OCI-LY3 (cell line): ENCODE data around the gene FYB1.

ENCODE experiments used
- H2AFZ ChIP-seq: fragments of 200-600, 300-600 bp; shearing (Covaris generic); 2 replicates; pipeline ENCODE4 v1.6.0; 2014; ENCODE audit warnings: antibody characterized with exemption, low read depth, low read length
- H3K27ac ChIP-seq: fragments of 200-600, 300-600 bp; sonication (generic); 2 replicates; pipeline ENCODE4 v1.5.1; 2014; ENCODE audit warnings: mild to moderate bottlenecking, low read length, moderate library complexity, mixed read lengths
- H3K27me3 ChIP-seq: fragments of 200-600, 300-600 bp; sonication (generic); 2 replicates; pipeline ENCODE4 v1.6.1; 2014; ENCODE audit warnings: low read depth, low read length, mixed read lengths
- H3K36me3 ChIP-seq: fragments of 200-600, 300-600 bp; sonication (generic); replicated peaks from 2 replicates; pipeline ENCODE3; 2014; ENCODE audit warnings: low read depth, low read length, mixed read lengths
- H3K4me1 ChIP-seq: fragments of 300-600, 200-600 bp; sonication (generic); 2 replicates; pipeline ENCODE4 v1.6.1; 2014; ENCODE audit warnings: low read length, mixed read lengths
- H3K4me2 ChIP-seq: fragments of 200-600, 300-600 bp; sonication (generic); 2 replicates; pipeline ENCODE4 v1.6.1; 2014; ENCODE audit warnings: low read length, mixed read lengths
- H3K4me3 ChIP-seq: fragments of 300-600, 200-600 bp; sonication (generic); 2 replicates; pipeline ENCODE4 v1.5.1; 2014; ENCODE audit warnings: antibody characterized with exemption, mild to moderate bottlenecking, low read length, moderate library complexity
- H3K79me2 ChIP-seq: fragments of 300-600, 200-600 bp; shearing (Covaris generic); 2 replicates; pipeline ENCODE4 v1.6.1; 2014; ENCODE audit warnings: mild to moderate bottlenecking, low read length, mixed read lengths
- H3K9ac ChIP-seq: fragments of 300-600, 200-600 bp; shearing (Covaris generic); 2 replicates; pipeline ENCODE4 v1.6.0; 2014; ENCODE audit warnings: mild to moderate bottlenecking, low read length, moderate library complexity
- H3K9me3 ChIP-seq: fragments of 200-600, 300-600 bp; shearing (Covaris generic); 2 replicates; pipeline ENCODE4 v1.6.1; 2014; ENCODE audit warnings: low read length, mixed read lengths; ENCODE audit not compliant: insufficient read depth
- H4K20me1 ChIP-seq: fragments of 200-600, 300-600 bp; sonication (generic); 2 replicates; pipeline ENCODE4 v1.6.1; 2016; ENCODE audit warnings: low read length, mixed read lengths; ENCODE audit not compliant: insufficient read depth
- EZH2phosphoT487 ChIP-seq: fragments of 200-600 bp; shearing (Covaris generic); IDR thresholded peaks from 2 replicates; pipeline ENCODE4 v1.6.1; 2018; ENCODE audit warnings: antibody characterized with exemption, mixed run types, low read depth
- TF ChIP-seq, protein P1 (sequence below): fragments of 200-600, 300-600 bp; sonication (generic); IDR thresholded peaks from 2 replicates; pipeline ENCODE4 v1.5.1; 2014; ENCODE audit warnings: antibody characterized with exemption, low read length, low read depth

Gene FYB1

GRCh38 chr5:39190311-39191102, 28.9 kb downstream of the FYB1 start:
- H4K20me1 ChIP-seq = no peaks in the 10 kb centered on the region
- H3K4me1 ChIP-seq = 0 out of 2 replicates have a peak, but pooled peaks cover 3% of the 10 kb centered on the region
- H3K36me3 ChIP-seq = no peaks in the 10 kb centered on the region
- TF ChIP-seq EZH2phosphoT487 = no peak
- TF ChIP-seq, protein P1, sequence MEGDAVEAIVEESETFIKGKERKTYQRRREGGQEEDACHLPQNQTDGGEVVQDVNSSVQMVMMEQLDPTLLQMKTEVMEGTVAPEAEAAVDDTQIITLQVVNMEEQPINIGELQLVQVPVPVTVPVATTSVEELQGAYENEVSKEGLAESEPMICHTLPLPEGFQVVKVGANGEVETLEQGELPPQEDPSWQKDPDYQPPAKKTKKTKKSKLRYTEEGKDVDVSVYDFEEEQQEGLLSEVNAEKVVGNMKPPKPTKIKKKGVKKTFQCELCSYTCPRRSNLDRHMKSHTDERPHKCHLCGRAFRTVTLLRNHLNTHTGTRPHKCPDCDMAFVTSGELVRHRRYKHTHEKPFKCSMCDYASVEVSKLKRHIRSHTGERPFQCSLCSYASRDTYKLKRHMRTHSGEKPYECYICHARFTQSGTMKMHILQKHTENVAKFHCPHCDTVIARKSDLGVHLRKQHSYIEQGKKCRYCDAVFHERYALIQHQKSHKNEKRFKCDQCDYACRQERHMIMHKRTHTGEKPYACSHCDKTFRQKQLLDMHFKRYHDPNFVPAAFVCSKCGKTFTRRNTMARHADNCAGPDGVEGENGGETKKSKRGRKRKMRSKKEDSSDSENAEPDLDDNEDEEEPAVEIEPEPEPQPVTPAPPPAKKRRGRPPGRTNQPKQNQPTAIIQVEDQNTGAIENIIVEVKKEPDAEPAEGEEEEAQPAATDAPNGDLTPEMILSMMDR = no peak
- H3K4me2 ChIP-seq = no peak overlapping the region
- no peak overlapping the region for H3K4me3 ChIP-seq
- no peak overlapping the region for H3K27ac ChIP-seq
- H3K79me2 ChIP-seq = no peaks in the 10 kb centered on the region
- no peaks in the 10 kb centered on the region for H3K9me3 ChIP-seq
- no peaks in the 10 kb centered on the region for H3K27me3 ChIP-seq
- H3K9ac ChIP-seq = no peak overlapping the region
- H2AFZ ChIP-seq = no peak overlapping the region

GRCh38 chr5:39189292-39189955, 29.9 kb downstream of the FYB1 start:
- H4K20me1 ChIP-seq = no peaks in the 10 kb centered on the region
- H2AFZ ChIP-seq = no peak overlapping the region
- H3K9me3 ChIP-seq = no peaks in the 10 kb centered on the region
- H3K79me2 ChIP-seq = no peaks in the 10 kb centered on the region
- H3K36me3 ChIP-seq = no peaks in the 10 kb centered on the region
- no peak overlapping the region for H3K4me3 ChIP-seq
- H3K4me1 ChIP-seq = 0 out of 2 replicates have a peak, but pooled peaks cover 3% of the 10 kb centered on the region
- no peak overlapping the region for H3K9ac ChIP-seq
- H3K27me3 ChIP-seq = no peaks in the 10 kb centered on the region
- H3K4me2 ChIP-seq = no peak overlapping the region
- no peak overlapping the region for H3K27ac ChIP-seq
- no peak for TF ChIP-seq EZH2phosphoT487
- TF ChIP-seq, protein P1 = no peak

DNA sequence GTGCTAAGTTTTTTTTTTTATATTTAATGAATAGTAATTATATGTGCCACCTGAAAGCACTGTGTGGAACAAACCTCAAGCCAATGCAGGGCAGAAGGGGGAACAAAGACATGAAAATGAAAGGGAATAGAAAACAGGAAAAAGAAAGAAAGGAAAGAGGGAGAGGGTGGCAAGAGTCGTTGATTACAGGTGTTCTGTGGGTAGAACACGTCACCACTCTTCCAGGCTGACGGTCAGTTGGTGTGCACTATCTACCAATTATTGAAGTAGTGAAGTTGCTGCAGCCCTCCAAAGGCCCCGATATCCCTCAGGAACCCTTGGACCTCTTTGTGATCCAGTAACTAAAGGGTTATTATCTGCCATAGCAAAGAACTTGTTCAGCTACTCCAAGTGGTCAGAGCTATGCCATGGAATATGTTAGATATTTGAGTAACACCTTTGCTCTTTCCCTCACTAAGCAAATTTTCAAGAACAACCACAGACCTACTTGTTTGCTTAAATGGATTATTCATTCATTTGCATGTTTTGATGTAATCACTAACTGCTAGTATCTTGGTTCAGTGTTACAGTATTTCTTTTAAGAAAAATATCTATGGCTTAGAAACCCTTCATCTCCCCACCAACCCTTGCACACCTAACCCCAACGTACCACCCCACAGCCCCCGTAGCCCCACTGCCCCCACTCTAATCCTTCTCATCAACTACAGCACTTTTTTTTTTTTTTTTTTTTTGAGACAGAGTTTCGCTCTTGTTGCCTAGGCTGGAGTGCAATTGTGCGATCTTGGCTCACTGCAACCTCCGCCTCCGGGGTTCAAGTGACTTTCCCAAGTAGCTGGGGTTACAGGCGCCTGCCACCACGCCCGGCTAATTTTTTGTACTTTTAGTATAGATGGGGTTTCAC, 31.3 kb downstream of the FYB1 start:
- Histone ChIP-seq H4K20me1 (no peaks in the 10 kb centered on the region), H3K4me1 (0 out of 2 replicates have a peak, but pooled peaks cover 3% of the 10 kb centered on the region), H3K27me3 (no peaks in the 10 kb centered on the region), H3K27ac (no peak overlapping the region), H3K9ac (no peak overlapping the region), H3K36me3 (no peaks in the 10 kb centered on the region), H3K4me2 (no peak overlapping the region), H2AFZ (no peak overlapping the region), H3K79me2 (no peaks in the 10 kb centered on the region), H3K4me3 (no peak overlapping the region), H3K9me3 (no peaks in the 10 kb centered on the region)
- no peak for TF ChIP-seq EZH2phosphoT487
- TF ChIP-seq, protein P1 = no peak
